HepG2 (cell line): ENCODE measurements around the gene PLIN4. TPM values are rescaled to one million over a fixed set of nuclear protein-coding genes. Genes with fewer than 3 reads are reported as not detected.

Source experiments
- CBX1 ChIP-seq: IDR thresholded peaks from one replicate; pipeline ENCODE4 v1.6.1; 2016; ENCODE audit warnings: antibody characterized with exemption, low read depth
- ETV6 ChIP-seq: sonication (generic); formaldehyde crosslinking; conservative IDR thresholded peaks from 2 replicates; pipeline ENCODE4 v1.4.0; 2020; ENCODE audit warnings: missing genetic modification reagents
- JARID2 ChIP-seq: sonication (generic); formaldehyde crosslinking; IDR thresholded peaks from 2 replicates; pipeline ENCODE4 v1.8.1; 2023; ENCODE audit warnings: missing genetic modification reagents, inconsistent platforms; ENCODE audit not compliant: insufficient replicate concordance
- KLF15 ChIP-seq: sonication (generic); formaldehyde crosslinking; IDR thresholded peaks from 2 replicates; pipeline ENCODE4 v1.8.1; 2023; ENCODE audit warnings: borderline replicate concordance, mild to moderate bottlenecking, inconsistent platforms, missing genetic modification reagents, mixed read lengths
- PATZ1 ChIP-seq: sonication (generic); formaldehyde crosslinking; IDR thresholded peaks from 2 replicates; pipeline ENCODE4 v1.4.0; 2020; ENCODE audit warnings: missing genetic modification reagents
- PHF8 ChIP-seq: sonication (generic); formaldehyde crosslinking; IDR thresholded peaks from 2 replicates; pipeline ENCODE4 v1.5.0; 2020; ENCODE audit warnings: missing genetic modification reagents
- RBFOX2 ChIP-seq: fragments of 200-400 bp; formaldehyde crosslinking; IDR thresholded peaks from 2 replicates; pipeline ENCODE4 v1.6.1; 2017; ENCODE audit warnings: low read depth, mild to moderate bottlenecking, low read length
- SKI ChIP-seq: fragments of 450-650 bp; IDR thresholded peaks from one replicate; pipeline ENCODE4 v1.6.1; 2018; ENCODE audit warnings: mild to moderate bottlenecking; ENCODE audit not compliant: partially characterized antibody
- SMYD3 ChIP-seq: sonication (generic); formaldehyde crosslinking; IDR thresholded peaks from 2 replicates; pipeline ENCODE4 v1.8.1; 2023; ENCODE audit warnings: mild to moderate bottlenecking, missing genetic modification reagents
- SYNCRIP ChIP-seq: fragments of 200-400 bp; formaldehyde crosslinking; IDR thresholded peaks from 2 replicates; pipeline ENCODE4 v1.6.1; 2018; ENCODE audit warnings: mild to moderate bottlenecking, low read depth, low read length; ENCODE audit not compliant: insufficient read depth
- ZFAT ChIP-seq: sonication (generic); formaldehyde crosslinking; conservative IDR thresholded peaks from 2 replicates; pipeline ENCODE4 v1.8.1; 2023; ENCODE audit warnings: missing genetic modification reagents, inconsistent platforms
- ZNF180 ChIP-seq: sonication (generic); formaldehyde crosslinking; IDR thresholded peaks from 2 replicates; pipeline ENCODE4 v1.4.0; 2020; ENCODE audit warnings: low read depth, missing genetic modification reagents, borderline replicate concordance
- ZNF407 ChIP-seq: sonication (generic); formaldehyde crosslinking; IDR thresholded peaks from one replicate; pipeline ENCODE4 v1.5.1; 2020; ENCODE audit warnings: mild to moderate bottlenecking, missing genetic modification reagents; ENCODE audit errors: not compliant biosample characterization
- ZNF530 ChIP-seq: sonication (generic); formaldehyde crosslinking; IDR thresholded peaks from 2 replicates; pipeline ENCODE4 v1.5.0; 2020; ENCODE audit warnings: low read depth, mild to moderate bottlenecking, missing genetic modification reagents
- ZNF790 ChIP-seq: sonication (generic); formaldehyde crosslinking; IDR thresholded peaks from 2 replicates; pipeline ENCODE4 v1.8.0; 2022; ENCODE audit warnings: missing genetic modification reagents, mild to moderate bottlenecking, borderline replicate concordance
- ZSCAN21 ChIP-seq: sonication (generic); formaldehyde crosslinking; IDR thresholded peaks from 2 replicates; pipeline ENCODE4 v1.8.0; 2022; ENCODE audit warnings: mild to moderate bottlenecking, missing genetic modification reagents, moderate library complexity, borderline replicate concordance
- polyA plus RNA-seq, 8 experiments: library from polyadenylated mRNA; depleted of rRNA in 3 of 8; stranded (reverse) in 7 of 8; unstranded in 1 of 8; fragments of >200 nt; fragmentation: Illumina TruSeq in 4 of 8; extraction: Trizol in 4 of 8; gene quantifications; 2 replicates each; pipeline versions ENCODE4 v1.2.1 to v1.2.3, GENCODE V29; 2011 to 2016; ENCODE audit warnings: low read depth in 4 of 8, missing spikeins in 1 of 8, mixed read lengths in 1 of 8; ENCODE audit not compliant: insufficient read depth in 1 of 8
- total RNA-seq, 5 experiments: library from RNA; depleted of rRNA; stranded (reverse); fragments of >200 nt; fragmentation: Illumina TruSeq; extraction: Trizol; gene quantifications; 2 replicates each; pipeline ENCODE4 v1.2.3, GENCODE V29; 2016; ENCODE audit warnings: low read depth in 1 of 5
- TF ChIP-seq, protein P1 (sequence below): IDR thresholded peaks from 2 replicates; pipeline ENCODE4 v1.6.1; 2016

Gene PLIN4
- total and polyA plus RNA-seq, 2 of the 13 experiments (the other 11 are each of a cell fraction or from before 2014, with no cell fraction given) = 1.1 to 1.3 TPM

GRCh38 chr19:4472174-4472974 is 45.9 kb downstream of the PLIN4 start, which contains the start of gene HDGFL2 (continued):
- TF ChIP-seq ZFAT (CRISPR knock-in tag) (no peak), ZNF180 (no peak), PHF8 (peak; percentile 66; the same call in 1 of the 2 replicates), ZNF530 (CRISPR knock-in tag) (no peak), SKI (no peak), KLF15 (no peak), ZNF790 (CRISPR knock-in tag) (no peak), RBFOX2 (0 out of 2 replicates have a peak, but pooled peaks have one; percentile 45), CBX1 (no peak), ZSCAN21 (CRISPR knock-in tag) (no peak), ETV6 (CRISPR knock-in tag) (no peak), SYNCRIP (no peak), SMYD3 (no peak), JARID2 (CRISPR knock-in tag) (no peak), PATZ1 (CRISPR knock-in tag) (peak; percentile 15; the same call in 1 of the 2 replicates), ZNF407 (no peak)
- TF ChIP-seq, protein P1, sequence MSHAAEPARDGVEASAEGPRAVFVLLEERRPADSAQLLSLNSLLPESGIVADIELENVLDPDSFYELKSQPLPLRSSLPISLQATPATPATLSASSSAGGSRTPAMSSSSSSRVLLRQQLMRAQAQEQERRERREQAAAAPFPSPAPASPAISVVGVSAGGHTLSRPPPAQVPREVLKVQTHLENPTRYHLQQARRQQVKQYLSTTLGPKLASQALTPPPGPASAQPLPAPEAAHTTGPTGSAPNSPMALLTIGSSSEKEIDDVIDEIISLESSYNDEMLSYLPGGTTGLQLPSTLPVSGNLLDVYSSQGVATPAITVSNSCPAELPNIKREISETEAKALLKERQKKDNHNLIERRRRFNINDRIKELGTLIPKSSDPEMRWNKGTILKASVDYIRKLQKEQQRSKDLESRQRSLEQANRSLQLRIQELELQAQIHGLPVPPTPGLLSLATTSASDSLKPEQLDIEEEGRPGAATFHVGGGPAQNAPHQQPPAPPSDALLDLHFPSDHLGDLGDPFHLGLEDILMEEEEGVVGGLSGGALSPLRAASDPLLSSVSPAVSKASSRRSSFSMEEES (CRISPR knock-in tag) = no peak
